ENCODE data around the gene NAA16. TPM values are rescaled to one million over a fixed set of nuclear protein-coding genes. Genes with fewer than 3 reads are reported as not detected.
"Not testable (repeated sequence)": the region's sequence is repeated elsewhere in the genome, so short reads cannot be mapped to it uniquely, and the experiment has no call there.

NAA16 gene
- total and polyA plus RNA-seq, 10 of the 15 experiments (the other 5 are each of a cell fraction or from before 2014, with no cell fraction given), result 5.4 to 18.5 (median 13.2) TPM

- H3K9ac ChIP-seq (ENCODE audit: control insufficient read depth, insufficient read depth, low read length); H3K9me3 ChIP-seq (replicated peaks; ENCODE audit: control insufficient read depth, insufficient read depth, low read length); CTCF ChIA-PET; BruUV-seq (replicated peaks); H3K36me3 ChIP-seq (ENCODE audit: control insufficient read depth in 2 of 2, insufficient read depth in 2 of 2, low read length in 1 of 2); H3K4me1 ChIP-seq (ENCODE audit: control insufficient read depth, insufficient read depth, low read length); in situ Hi-C loops (cut with MboI); intact Hi-C loops (cut with micrococcal nuclease; ENCODE audit: unreplicated experiment); H3K79me2 ChIP-seq (ENCODE audit: control insufficient read depth, insufficient read depth, low read length); DNase-seq (ENCODE audit: low read depth, low spot score); FAIRE-seq; H2AFZ ChIP-seq (ENCODE audit: control insufficient read depth, low read depth, low read length); H3K4me3 ChIP-seq; POLR2A ChIA-PET; SMC1A ChIA-PET (ENCODE audit: uncharacterized antibody, unreplicated experiment); H4K20me1 ChIP-seq (ENCODE audit: control insufficient read depth, insufficient read depth); ATAC-seq; H3K4me2 ChIP-seq (ENCODE audit: control insufficient read depth, insufficient read depth); RAD21 ChIA-PET (ENCODE audit: unreplicated experiment); H3K27ac ChIP-seq (ENCODE audit: control insufficient read depth, insufficient read depth); H3K27me3 ChIP-seq (replicated peaks in 1 of 2; ENCODE audit: control insufficient read depth in 2 of 2, insufficient read depth in 2 of 2, low read length in 1 of 2): not testable (repeated sequence)
- WGBS (ENCODE audit: insufficient coverage, insufficient replicate concordance, low lambda C conversion rate, missing lambda C conversion rate), result 57% methylated on average over 6 of the region's 6 CpGs
Measured at GRCh38 chr13:41424675-41425074, 113.6 kb downstream of the NAA16 start.

GRCh38 chr13:41426047-41426446 is 115.0 kb downstream of the NAA16 start:
- H4K20me1 ChIP-seq (ENCODE audit: control insufficient read depth, insufficient read depth), result no peaks in the 10 kb centered on the region
- H2AFZ ChIP-seq (ENCODE audit: control insufficient read depth, low read depth, low read length), result no peak overlapping the region
- no peak overlapping the region for H3K4me3 ChIP-seq
- H3K27ac ChIP-seq (ENCODE audit: control insufficient read depth, insufficient read depth), result no peak overlapping the region
- no TSS peak for BruUV-seq (replicated peaks)
- no peaks in the 10 kb centered on the region for H3K9me3 ChIP-seq (replicated peaks; ENCODE audit: control insufficient read depth, insufficient read depth, low read length)
- H3K36me3 ChIP-seq (ENCODE audit: control insufficient read depth in 2 of 2, insufficient read depth in 2 of 2, low read length in 1 of 2), result no peaks in the 10 kb centered on the region
- no peak for ATAC-seq
- FAIRE-seq, result no peak
- no peaks in the 10 kb centered on the region for H3K27me3 ChIP-seq (replicated peaks in 1 of 2; ENCODE audit: control insufficient read depth in 2 of 2, insufficient read depth in 2 of 2, low read length in 1 of 2)
- intact Hi-C loops (cut with micrococcal nuclease; ENCODE audit: unreplicated experiment), result no loop called here
- no peak overlapping the region for H3K4me2 ChIP-seq (ENCODE audit: control insufficient read depth, insufficient read depth)
- ChIA-PET RAD21 (ENCODE audit: unreplicated experiment) (no interaction called here), POLR2A (no interaction called here), SMC1A (ENCODE audit: uncharacterized antibody, unreplicated experiment) (no interaction called here), CTCF (no interaction called here)
- WGBS (ENCODE audit: insufficient coverage, insufficient replicate concordance, low lambda C conversion rate, missing lambda C conversion rate), result 82% methylated on average over 10 of the region's 22 CpGs
- H3K9ac ChIP-seq (ENCODE audit: control insufficient read depth, insufficient read depth, low read length), result no peak overlapping the region
- DNase-seq (ENCODE audit: low read depth, low spot score), result no peak
- no peaks in the 10 kb centered on the region for H3K4me1 ChIP-seq (ENCODE audit: control insufficient read depth, insufficient read depth, low read length)
- no peaks in the 10 kb centered on the region for H3K79me2 ChIP-seq (ENCODE audit: control insufficient read depth, insufficient read depth, low read length)
- in situ Hi-C loops (cut with MboI), result no loop called here
- TF ChIP-seq MAX (IDR thresholded peaks at IDR 0.05; ENCODE audit: low read depth, low read length), result no peak
- TF ChIP-seq NFIC (IDR thresholded peaks at IDR 0.05; ENCODE audit: low read depth, low read length), result no peak
- no peak for TF ChIP-seq FOXM1 (IDR thresholded peaks at IDR 0.05; ENCODE audit: low read depth, low read length)
- no peak for TF ChIP-seq POLR2AphosphoS2 (IDR thresholded peaks at IDR 0.05; ENCODE audit: low read depth, low read length)
- TF ChIP-seq ZNF384 (IDR thresholded peaks at IDR 0.05; ENCODE audit: borderline replicate concordance, low read depth, low read length), result no peak
- no peak for TF ChIP-seq CTCF (IDR thresholded peaks at IDR 0.05 in 2 of 3, conservative IDR thresholded peaks at IDR 0.05 in 1 of 3; ENCODE audit: control insufficient read depth in 2 of 3, extremely low read depth in 1 of 3, insufficient read depth in 1 of 3, low read depth in 3 of 3, low read length in 3 of 3)
- no peak for TF ChIP-seq TCF12 (IDR thresholded peaks at IDR 0.05; ENCODE audit: low read depth, low read length)
- no peak for TF ChIP-seq RELA (IDR thresholded peaks at IDR 0.05; ENCODE audit: borderline replicate concordance, partially characterized antibody)
- no peak for TF ChIP-seq BCL3 (IDR thresholded peaks at IDR 0.05; ENCODE audit: borderline replicate concordance, insufficient read depth, low read depth, low read length, poor library complexity, severe bottlenecking)
- TF ChIP-seq YY1 (IDR thresholded peaks at IDR 0.05; ENCODE audit: low read depth, low read length), result no peak
- TF ChIP-seq TBL1XR1 (IDR thresholded peaks at IDR 0.05; ENCODE audit: low read depth, low read length), result no peak
- TF ChIP-seq PAX8 (IDR thresholded peaks at IDR 0.05), result no peak
- TF ChIP-seq TCF3 (IDR thresholded peaks at IDR 0.05; ENCODE audit: borderline replicate concordance, insufficient read depth, low read depth, low read length), result no peak

All from GM12878 (cell line).